ENCODE measurements around the gene VWCE.
"Not testable (repeated sequence)": the region's sequence is repeated elsewhere in the genome, so short reads cannot be mapped to it uniquely, and the experiment has no call there.

The VWCE gene

DNA sequence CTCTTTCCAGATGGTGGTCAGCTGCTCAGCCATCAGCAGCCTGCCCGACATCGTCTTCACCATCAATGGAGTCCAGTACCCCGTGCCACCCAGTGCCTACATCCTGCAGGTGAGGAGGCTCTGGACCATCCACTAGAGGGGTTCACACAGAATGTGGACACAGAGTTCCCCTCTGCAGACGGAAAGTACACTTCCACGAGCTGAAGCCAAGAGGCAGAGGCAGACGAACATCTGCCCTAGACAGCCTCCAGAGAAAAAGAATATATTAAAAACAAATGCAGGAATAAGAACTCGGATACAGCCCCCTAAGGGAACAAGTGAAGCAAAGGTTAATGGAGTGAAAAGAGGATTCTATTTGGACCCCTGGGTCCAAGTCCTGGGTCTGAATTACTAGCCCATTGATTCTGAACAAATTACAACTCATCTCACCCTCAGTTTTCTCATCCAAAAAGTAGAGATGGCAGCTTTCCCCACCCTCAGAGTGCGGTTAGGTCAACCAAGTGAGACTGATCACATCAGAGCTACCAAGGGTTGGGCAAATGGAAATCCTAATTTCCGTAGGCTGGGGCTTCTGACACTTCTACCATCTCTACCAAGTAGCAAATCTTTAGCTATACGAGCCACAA is 83.7 kb downstream of the VWCE start:
- DNase-seq: not testable (repeated sequence)

DNA sequence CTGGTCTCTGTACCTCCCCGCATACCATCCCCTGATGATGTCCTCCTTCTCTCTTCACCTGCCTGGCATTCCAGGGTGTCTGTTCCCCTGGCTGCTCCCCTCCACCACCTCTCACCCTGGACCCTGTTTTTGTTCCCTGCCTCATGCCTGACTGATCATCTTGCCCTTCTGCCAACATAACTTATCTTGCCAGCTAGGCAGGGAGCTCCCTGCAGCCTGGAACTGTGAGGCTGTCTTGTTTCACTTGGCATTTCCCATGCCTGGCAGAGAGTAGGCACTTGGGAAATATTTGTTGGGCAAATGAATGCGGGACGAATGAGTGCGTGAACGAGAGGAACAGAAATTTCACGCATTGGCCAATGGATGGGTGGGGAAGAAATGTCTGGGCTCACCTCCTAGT is 84.5 kb downstream of the VWCE start:
- DNase-seq: not testable (repeated sequence)

Data from suppressor macrophage treated with lipopolysaccharide for 4 hours (primary cell).